HG02884 (cell line): Measurements from ENCODE around the gene B3GAT1.

ENCODE experiments used
- ATAC-seq: cut with Tn5 transposase; IDR thresholded peaks from one replicate; pipeline ENCODE4 v1.9.1; 2021; ENCODE audit warnings: mild to moderate bottlenecking, moderate library complexity; ENCODE audit not compliant: unreplicated experiment

Gene B3GAT1

DNA sequence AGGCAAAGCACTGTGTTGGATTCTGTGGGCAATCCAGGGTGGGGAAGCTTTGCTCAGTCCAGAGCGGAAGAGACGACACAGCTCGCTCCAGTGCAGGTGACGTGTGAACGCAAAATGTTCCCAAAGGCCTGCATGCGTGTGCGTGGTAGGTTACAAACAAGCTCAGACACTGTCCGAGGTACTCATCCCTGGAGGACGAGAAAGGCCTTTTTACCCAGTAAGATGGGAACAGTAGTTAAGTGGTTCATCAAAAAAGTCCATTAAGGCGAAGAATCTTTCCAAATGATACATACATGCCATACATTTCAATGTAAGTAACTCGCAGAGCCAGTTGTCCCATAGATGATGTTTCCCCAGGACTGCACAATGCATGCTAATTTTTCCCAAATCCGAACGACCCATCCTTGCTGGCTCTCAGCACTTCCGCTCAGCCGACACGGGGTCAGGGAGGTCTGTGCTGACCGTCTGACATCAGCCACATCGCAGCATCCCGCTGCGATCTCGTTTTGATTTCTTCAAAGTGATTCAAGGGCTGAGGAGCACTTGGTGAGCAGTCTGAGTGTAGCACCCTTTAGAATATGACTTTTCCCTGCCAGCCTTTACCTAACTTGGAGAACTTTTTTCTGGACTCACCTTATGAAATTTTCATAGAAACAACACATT, 19.0 kb downstream of the B3GAT1 start:
- no peak for ATAC-seq

DNA sequence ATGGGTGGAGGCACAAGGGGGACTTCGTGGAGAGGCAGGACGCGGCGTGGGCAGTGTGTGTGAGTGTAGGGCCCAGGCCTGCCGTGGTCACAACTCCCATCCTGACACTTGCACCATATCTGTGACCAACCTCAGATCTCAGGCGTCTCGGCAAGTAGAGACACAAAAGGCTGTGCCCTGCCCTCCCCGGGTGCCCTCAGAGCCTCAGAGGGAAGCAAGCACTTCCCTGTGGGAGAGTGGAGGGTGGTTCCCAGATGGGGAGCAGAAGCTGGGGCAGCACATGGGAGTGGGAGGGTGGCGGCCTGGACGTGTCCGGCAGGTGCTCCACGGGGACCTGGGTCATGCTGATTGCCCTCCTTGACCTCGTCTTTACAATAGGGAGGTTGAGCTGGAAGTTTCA, 20.4 kb downstream of the B3GAT1 start:
- ATAC-seq, result no peak

DNA sequence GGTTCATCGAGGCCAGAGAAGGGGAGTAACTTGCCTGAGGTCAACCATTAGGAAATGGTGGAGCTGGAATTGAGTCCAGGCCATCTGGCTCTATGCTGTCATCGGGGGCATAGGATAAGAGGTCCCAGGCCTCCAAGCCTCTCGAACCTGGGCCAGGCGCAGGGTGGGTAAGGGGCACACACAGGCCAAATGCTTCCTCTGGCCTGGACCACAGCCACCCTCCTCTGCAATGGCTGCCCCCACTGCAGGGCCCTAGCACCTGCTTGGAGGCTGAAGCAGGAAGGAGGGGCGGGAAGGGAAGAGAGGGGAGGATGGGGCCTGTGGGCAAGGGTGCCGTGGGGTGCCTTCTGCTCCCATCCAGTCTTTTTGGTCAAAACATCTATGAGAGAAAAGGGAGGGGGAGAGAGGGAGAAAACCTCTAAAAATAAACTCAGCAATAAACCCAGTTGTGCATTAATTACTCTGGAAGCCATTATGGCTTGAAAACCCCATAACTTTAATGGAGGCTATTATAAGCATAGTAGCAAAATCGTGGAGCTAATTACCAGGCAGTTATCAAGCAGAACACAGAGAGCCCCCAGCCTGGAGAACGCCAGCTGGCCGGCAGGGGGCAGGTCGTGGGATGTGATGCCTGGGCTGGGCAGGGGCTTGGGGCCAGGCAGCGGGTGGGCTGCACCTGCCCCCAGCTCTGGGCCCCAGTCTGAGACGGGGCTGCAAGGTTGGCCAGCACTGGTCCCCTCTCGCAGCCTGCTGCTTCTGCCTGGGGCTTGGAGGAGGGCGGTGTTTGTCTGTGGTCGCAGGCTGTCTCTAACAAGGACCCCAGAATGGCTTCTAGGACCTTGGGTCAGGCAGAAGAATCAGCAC, 21.1 kb downstream of the B3GAT1 start:
- ATAC-seq, result no peak

DNA sequence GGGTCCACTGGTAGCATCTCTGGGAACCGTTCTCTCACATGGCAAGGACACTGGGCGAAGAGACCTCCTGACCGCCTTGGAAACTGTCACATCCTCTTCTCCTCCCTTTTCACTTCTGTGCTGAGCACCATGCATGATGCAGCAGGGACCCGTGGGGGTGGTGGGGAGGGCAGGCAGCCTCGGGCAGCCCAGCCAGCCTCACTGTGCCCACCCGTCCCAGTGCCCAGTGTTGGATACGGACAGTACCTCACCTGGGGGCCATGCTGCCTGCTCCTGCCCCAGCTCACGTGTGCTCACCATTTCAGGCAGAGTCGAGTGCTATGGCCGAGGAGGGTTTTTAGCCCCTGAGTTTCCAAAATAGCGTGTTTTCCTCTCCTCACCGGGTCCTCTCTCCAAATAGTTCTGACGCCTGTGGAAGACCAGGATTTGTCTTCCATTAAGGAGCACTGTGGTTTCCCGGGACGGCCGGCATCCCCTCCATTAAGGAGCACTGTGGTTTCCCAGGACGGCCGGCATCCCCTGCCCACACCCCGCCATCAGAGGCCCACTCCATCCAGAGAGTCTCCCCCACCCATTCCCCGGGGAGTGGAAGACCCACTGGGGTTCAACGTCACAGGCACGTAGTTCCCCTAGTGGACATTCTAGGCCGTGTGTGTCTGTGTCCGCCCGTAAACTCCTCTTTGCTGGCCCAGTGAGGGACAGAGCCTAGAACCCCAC, 22.4 kb downstream of the B3GAT1 start:
- no peak for ATAC-seq

DNA sequence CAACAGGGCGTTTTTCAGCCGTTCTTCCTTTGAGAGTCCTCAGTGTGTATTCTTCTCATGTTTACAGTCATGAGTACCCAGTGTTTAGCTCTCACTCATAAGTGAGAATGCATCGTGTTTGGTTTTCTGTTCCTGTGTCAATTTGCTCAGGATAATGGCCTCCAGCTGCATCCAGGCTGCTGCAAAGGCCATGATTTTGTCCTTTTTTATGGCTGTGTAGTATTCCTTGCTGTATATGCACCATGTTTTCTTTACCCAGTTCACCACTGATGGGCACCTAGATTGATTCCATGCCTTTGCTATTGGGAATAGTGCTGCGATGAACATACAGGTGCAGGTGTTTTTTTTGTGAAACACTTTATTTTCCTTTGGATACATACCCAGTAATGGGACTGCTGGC, 23.5 kb downstream of the B3GAT1 start:
- ATAC-seq, result no peak

DNA sequence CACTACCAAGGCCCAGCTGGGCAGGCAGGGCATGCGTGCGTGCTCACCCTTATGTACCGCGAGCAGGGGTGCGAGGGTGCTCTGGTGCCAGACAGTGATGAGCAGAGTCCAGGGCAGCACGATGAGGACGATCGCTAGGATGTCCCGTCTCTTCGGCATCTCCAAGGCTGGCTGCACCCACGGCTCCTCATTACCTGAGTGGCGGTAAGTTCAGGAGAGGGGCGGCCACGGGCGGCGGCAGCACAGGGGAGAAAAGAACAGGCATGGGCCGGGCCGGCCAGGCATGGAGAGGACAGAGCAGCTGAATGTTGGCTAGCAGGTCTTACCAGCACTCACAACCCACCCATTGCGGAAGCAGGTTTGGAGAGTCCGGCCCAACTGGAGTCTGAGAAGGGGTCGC, 24.5 kb downstream of the B3GAT1 start:
- no peak for ATAC-seq

DNA sequence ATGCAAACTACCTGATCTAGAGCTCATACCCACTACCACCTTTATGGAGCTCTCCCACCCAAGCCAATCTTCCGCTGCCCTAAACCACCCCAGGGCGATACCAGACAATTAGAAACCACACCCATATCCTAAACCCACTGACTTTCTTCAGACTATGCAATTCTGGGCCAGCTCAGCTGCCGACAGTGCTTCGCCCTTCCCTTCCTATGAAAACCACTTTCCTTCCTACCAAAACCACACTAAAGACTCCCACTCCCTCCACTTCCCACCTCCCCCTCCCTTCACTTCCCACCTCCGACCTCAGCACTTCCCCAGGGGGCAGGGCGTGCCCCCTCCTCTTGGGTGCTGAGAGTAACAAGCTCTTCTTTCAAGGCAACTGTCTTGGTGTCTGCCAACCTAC, 25.1 kb downstream of the B3GAT1 start:
- no peak for ATAC-seq

DNA sequence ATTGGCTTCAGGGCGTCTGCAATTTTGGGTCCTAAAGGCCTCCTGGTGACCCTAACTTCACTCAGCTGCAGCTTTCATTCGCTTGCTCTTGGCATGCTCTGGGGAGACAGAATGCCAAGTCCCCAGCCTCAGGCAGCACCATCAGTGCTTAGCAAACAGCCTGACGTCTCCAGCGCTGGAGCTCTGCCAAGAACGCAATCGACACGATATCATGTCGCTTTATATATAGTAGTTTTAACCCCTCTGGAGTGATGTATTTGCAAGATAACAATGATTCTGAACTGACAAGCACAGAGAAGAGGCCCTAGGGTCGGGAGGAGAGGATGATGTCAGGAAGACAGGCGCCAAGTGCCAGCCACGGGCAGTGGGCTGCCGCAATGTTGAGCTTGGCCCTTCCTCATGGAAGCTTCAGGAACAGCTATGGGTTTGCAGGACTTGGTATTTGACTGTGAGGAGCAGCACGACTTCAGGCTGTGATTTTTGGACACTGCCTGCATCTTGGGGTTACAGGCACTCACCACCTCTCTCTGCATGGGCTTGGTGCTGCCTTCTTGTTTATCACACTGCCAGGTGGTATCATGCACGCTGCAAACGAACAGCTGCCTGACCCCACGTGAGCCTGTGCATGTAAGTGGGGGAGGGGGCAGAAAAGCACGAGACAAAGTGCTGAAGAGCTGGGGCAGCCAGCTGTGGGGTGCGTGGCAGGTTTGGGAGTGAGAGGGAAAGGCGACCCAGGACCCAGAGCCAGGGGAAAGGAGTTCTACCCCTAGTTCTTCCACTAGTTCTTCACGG, 26.1 kb downstream of the B3GAT1 start:
- no peak for ATAC-seq

DNA sequence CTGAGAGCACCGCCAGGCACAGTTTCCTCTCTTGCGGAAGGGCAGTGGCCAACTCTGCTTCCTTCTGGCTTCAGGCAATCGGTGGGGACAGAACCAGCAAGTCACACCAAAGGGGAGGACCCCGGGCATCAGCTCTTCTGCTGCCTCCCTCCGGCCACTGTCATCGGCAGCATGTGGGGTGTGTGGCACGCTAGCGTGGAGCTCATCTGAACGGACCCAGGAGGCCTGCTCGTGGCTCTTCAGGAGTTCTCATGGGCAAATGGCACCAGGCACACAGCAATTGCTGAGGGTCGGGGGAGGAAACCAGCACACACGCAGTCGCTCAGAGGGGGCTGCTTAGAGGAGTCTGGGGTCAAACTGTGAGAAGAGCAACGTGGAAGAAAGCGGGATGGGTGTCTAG, 26.9 kb downstream of the B3GAT1 start:
- ATAC-seq, result no peak

DNA sequence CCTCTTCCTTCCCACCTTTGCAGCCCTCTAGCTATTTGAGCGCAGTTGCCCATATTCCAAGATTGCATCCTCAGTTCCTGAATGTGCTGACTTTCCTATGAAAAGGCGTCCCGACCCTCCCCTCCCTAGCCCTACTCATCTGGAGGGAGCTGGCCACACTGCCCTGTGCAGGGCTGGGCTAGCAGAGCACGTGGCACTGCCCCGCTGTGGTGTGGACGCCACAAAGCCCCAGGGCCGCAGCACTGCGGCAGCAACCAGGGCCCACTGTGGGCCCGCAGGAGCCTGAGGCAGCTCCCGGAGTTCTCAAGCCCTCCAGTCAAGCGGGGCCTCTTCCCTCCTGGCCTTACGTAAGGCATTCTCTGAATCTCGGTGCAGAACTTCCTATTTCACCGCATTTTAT, 27.6 kb downstream of the B3GAT1 start:
- ATAC-seq, result no peak

DNA sequence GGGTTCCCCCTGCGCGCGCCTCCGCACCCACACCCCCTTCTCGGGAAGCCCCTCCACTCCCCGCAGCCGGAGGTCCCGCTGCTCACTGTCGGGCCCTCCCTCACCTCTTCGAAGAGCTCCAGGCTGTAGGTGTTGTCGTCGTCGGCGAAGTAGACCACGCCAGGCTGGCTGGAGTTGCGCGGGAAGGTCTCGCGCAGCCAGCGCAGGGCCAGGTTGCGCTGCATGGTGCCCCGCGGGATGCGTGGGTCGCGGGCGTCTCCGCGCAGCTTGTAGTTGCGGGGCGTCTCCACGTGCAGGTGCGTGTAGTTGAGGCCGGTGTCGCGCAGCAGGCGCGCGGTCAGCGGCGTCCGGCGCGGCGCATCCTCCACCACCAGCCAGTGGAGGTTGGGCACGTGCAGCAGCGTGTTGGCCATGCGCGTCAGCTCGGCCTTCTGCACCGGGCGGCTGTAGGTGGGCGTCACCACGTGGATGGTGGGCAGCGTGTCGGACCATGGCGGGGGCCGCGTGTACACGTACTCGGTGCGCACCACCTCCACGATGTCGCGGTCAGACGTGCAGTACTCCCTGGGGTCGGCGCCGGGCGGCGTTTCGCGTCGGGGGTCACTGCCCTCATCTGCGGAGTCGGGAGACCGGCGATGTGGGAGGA, 28.3 kb downstream of the B3GAT1 start:
- ATAC-seq, result no peak

DNA sequence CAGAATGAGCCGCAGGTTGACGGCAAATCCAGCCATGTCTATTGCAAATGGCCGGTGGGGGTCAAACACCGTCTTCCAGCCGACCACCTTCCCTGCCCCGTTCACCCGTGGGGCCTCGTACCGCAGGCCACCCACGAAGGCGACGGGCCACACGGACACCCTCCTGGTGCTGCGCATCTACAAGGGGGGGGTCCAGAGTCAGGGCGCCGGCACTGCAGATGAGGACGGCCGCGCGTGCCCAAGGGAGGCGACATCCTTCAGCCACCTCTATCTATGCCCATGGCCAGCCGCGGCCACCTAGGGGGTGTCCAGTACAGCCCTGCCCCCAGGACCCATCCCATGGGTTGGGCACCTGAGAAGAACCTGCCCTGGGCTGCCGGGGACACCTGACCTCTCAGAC, 29.2 kb downstream of the B3GAT1 start:
- no peak for ATAC-seq

DNA sequence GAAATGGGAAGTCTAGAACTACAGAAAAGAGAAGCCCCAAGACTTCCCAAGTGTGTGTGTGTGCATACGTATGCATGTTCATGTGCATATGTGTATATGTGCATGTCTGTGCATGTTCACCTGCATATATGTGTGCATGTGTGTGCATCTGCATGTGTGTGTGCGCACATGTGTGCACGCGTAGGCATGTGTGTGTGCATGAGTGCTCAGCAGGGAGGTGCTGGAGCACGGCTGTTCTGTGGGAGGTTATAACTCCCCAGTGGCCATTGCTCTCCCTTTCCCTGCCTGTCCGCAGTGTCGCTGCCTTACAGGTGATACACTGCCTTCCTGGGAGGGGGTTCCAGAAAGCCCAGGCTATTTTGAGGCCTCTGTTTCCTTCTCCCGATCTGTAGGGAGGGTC, 29.8 kb downstream of the B3GAT1 start:
- ATAC-seq, result no peak

DNA sequence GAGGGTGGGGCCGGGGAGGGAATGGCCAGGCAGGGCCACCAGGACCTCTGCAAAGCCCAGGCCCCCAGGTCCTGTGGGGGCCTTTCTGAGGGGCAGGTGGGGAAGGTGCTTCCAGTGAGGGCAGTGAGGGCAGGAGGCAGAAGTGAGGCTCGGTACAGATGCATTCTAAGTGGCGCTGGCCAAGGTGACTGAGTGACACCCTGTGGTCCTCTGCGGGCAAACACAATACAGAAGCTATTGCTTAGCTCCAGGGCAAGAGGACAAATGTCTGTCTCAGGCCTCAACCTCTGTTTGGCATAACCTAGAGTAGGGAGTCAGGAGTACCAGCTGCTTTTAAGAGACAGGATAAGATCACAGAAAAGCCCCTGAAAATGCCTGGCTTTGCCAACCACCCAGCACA, 31.3 kb downstream of the B3GAT1 start:
- ATAC-seq, result no peak

DNA sequence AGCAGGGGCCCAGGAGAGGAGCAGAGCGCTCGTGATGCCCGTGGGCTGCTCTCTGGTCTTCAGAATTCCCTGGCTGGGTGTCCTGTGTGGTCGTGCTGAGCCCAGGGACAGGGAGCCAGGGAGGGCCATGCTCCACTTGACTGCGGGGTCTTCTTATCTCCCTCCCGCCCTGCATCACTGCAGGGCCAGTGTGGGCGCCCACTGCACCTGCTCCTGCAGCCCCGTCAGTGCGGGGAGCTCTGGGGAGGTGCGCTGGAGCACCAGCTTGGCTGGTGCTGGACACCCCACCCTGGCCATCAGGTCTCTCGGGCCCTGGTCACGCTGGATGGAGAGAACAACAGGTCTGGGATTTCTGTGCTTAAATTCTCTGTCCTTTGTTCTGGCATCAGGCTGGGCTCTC, 31.8 kb downstream of the B3GAT1 start:
- no peak for ATAC-seq

DNA sequence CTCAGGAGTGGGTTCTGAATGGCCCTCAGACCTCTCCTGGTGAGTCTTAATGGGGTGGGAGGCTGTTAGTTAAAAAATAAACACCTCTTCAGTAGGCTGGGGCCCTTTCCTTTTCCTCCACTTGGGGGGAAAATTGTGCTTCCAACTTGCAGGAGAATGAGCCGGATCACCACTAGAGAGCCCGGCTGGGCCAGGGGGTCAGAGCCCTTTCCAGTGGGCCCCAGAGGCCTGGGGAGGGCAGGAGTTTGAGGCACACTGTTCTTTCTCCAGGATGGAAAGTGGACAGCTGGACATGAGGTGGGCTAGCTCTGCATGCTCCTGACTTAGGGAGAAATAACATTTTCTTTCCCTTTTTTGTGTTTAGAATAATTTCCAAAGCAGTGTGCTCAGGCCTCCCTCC, 32.8 kb downstream of the B3GAT1 start:
- ATAC-seq, result no peak

DNA sequence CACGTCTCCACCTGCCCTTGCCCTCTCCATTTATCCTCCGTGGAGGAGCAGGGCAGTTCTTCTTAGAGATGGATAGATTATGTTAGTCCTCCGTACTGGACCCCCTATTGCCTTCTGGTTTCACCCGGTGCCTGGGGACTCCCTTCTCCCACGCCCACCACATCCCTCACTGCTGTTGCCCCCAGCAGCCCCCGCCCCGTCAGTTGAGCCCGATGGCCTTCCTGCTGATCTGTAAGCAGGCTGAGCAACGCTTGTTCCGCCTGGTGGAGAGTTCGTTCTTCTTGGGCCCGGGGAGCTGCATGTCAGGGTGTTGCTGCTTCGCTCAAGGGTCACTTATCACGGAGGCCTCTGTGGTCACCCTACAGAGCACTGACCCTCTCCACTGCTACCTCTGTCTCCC, 34.2 kb downstream of the B3GAT1 start:
- no peak for ATAC-seq

DNA sequence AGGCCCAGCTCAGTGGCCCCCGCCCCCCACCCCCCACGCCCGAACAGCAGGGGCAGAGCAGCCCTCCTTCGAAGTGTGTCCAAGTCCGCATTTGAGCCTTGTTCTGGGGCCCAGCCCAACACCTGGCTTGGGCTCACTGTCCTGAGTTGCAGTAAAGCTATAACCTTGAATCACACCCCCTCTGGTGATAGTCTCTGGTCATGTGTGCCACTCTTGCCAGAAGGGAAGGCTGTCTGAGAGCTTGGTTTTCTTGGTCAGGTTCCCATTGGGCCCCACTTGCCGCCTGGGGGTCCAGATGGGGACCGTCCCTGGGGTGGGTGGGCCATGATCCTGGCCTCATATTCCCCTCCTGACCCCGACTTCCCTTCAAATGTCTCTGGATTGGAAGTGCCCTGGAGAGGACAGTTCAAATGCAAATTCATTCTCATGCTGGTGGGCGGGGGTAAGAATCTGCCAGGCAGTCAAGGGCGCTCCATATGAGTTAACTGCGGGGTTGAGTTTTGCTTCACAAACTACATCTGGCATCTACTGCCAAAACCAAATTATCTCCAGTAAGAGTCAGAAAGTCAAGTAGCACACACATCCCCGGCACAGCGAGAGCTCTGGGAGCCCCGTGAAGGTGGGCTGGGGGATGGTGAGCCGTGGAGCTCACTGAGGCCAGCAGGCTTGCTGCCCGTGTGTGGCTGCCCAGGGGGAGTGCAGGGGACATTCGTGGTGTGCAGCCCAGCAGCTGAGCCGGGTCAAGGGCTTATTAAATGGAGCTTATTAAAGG, 35.7 kb downstream of the B3GAT1 start:
- ATAC-seq, result no peak

DNA sequence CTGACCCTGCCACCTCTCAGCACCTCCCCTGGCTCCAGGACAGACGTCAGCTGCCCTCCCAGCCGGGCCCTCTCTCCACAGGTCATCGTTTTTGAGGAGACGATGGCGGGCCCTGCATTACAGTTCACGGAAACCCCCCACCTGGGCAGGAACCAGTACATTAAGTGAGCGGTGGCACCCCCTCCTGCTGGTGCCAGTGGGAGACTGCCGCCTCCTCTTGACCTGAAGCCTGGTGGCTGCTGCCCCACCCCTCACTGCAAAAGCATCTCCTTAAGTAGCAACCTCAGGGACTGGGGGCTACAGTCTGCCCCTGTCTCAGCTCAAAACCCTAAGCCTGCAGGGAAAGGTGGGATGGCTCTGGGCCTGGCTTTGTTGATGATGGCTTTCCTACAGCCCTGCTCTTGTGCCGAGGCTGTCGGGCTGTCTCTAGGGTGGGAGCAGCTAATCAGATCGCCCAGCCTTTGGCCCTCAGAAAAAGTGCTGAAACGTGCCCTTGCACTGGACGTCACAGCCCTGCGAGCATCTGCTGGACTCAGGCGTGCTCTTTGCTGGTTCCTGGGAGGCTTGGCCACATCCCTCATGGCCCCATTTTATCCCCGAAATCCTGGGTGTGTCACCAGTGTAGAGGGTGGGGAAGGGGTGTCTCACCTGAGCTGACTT, 37.0 kb downstream of the B3GAT1 start:
- no peak for ATAC-seq
